ENCODE measurements around the gene EPHA1.
A peak's percentile ranks its signal among the peaks of the same experiment; 100 is the strongest.

Gene EPHA1

DNA sequence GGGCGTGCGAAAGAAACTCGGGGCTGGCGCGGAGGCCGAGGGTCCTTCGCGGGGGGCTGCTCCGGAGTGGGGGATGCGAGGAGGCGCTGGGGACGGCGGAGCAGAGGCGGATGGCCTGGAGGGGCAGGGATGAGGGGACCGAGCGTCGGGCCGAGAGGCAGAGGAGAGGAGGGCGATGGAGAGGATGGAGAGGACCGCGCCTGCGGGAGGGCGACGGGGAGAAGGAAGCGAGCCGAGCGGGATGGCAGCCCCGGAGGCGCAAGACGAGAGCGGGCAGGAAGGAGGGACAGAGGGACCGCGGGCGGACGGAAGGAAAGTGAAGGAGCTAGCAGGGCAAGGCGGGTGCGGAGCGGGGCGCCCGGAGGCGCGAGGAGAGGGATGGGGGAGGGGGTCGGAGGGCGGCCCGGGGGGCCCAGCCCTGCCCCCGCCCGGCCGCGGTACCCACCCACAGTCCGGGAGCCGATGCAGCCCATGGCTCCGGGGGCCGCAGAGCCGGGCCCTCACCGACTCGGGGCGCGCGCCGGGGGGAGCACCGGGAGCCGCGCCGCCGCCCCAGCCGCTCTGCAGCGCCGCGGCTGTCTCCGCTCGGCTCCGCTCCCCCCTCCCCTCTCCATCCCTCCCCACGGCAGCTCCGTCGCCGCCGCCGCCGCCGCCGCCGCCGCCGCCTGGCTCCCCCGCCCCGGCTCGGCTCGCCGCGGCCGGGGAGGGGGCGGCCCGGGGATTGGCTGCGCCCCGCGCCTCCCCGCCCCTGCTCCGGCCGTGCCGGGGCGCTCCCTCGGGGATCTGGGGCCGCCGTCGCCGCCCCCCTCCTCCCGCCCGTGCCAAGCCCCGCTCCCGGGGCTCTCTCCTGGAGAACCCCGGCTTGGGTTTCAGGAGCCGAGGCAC, 46.3 kb downstream of the EPHA1 start, which contains the start of gene FAM131B:
FAM131B (minus strand) TSS at position 583 of the 885 bp plus-strand sequence; CDS start at position 473, 110 bp downstream.
- DNase-seq (ENCODE audit: low read depth, low spot score), result no peak
- TF ChIP-seq, protein P1, sequence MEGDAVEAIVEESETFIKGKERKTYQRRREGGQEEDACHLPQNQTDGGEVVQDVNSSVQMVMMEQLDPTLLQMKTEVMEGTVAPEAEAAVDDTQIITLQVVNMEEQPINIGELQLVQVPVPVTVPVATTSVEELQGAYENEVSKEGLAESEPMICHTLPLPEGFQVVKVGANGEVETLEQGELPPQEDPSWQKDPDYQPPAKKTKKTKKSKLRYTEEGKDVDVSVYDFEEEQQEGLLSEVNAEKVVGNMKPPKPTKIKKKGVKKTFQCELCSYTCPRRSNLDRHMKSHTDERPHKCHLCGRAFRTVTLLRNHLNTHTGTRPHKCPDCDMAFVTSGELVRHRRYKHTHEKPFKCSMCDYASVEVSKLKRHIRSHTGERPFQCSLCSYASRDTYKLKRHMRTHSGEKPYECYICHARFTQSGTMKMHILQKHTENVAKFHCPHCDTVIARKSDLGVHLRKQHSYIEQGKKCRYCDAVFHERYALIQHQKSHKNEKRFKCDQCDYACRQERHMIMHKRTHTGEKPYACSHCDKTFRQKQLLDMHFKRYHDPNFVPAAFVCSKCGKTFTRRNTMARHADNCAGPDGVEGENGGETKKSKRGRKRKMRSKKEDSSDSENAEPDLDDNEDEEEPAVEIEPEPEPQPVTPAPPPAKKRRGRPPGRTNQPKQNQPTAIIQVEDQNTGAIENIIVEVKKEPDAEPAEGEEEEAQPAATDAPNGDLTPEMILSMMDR (IDR thresholded peaks at IDR 0.05; ENCODE audit: low read depth, low read length), result no peak
- H3K4me3 ChIP-seq (ENCODE audit: low read depth, low read length), result peak within 1 kb of the TSS; percentile 53
- in situ Hi-C loops (cut with HindIII; ENCODE audit: low sequenced_read_pairs), result no loop called here

DNA sequence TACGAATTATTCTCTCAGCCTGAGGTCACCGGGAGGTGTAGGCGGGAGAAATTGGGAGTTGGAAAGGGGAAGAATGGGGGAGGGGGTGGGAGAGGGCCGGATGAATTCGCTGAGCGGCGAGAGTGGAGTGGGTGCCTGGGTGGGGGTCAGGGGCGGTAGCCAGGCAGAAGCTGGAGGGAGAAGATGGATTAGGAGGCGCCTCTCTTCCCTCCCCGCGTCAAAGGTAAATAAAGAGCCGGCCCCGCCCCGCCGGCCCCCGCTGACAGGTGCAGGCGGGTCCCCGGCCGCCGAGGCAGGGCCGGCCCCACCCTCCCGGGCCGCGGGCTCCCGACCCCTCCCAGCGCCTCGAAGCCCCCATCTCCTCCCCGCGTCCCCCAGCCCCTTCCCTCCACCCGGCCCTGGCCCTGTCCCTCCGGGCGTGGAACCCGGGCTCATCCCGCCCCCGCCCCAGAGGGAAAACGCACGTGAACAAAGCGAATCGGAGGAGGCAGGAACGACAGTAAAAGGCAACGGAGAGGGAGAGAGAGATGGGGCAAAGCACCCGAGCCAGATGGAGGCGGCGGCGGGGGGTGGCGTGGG, 47.0 kb downstream of the EPHA1 start:
- H3K4me3 ChIP-seq (ENCODE audit: low read depth, low read length), result peak overlapping the region; percentile 53
- no peak for DNase-seq (ENCODE audit: low read depth, low spot score)
- TF ChIP-seq, protein P1 (IDR thresholded peaks at IDR 0.05; ENCODE audit: low read depth, low read length), result no peak
- in situ Hi-C loops (cut with HindIII; ENCODE audit: low sequenced_read_pairs), result no loop called here

DNA sequence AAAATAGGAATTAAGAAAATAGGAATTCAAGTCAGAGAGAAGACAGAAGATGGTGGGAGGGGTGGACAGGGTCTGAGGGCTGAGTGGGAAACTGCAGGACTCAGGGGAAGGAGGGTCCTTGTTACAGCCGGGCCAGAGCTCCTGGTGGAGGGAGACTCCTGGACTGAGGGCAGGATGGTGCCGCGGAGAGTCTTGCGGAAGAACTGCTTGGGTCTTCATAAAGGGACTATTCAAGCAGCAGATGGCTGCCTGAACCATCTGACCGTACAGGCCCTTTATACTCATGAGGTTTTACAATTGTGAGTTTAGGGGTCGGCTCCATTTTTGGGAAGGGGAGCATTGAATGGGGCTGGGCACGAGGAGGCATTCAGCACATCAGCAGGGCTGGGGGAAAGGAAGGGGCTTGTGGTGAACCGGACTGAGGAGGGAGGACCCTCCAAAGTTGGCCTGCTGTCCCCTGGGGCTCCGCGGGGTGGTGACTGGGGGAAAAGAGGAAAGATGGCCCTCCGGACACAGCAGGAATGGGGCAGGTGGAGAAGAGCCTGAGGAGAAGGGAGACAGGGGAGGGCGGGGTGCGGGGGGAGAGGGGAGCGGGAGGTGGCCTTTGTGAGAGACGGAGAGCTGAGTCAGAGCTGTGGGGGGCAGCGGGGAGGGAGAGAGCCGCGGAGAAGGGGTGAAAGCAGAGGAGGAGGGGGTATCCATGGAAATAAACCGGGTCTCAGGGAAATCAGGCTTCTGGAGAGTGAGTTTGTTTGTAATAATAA, 47.7 kb downstream of the EPHA1 start:
- H3K4me3 ChIP-seq (ENCODE audit: low read depth, low read length), result no peak overlapping the region
- TF ChIP-seq, protein P1 (IDR thresholded peaks at IDR 0.05; ENCODE audit: low read depth, low read length), result no peak
- no peak for DNase-seq (ENCODE audit: low read depth, low spot score)
- in situ Hi-C loops (cut with HindIII; ENCODE audit: low sequenced_read_pairs), result no loop called here

DNA sequence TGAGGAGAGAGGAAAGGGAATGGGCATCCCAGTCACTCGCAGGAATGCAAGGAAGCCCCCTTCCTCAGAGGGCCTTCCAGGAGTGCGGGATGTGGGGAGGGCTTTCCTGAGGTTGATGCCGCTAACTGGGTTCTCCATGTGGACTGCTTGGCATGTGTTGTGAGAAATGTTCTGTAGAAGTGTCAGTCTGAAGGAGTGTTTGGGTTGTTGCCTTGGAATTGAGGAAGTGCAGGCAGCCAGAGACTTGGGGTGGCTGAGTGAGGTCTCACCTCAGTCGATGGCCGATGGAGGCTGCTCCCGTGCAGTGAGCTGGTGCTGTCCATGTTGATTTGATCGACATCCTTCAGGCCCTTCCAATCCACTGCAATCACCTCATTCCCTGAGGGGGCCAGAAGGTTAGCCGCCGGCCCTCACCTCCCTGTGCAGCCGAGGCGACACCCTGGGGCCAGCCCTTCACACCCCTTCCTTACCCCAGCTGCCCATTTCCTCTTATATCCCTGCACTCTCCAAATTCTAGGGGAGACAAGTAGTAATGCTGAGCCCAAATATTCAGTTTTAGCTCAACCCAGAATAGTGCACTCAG, 48.8 kb downstream of the EPHA1 start:
- DNase-seq (ENCODE audit: low read depth, low spot score), result no peak
- no peak overlapping the region for H3K4me3 ChIP-seq (ENCODE audit: low read depth, low read length)
- in situ Hi-C loops (cut with HindIII; ENCODE audit: low sequenced_read_pairs), result no loop called here
- TF ChIP-seq, protein P1 (IDR thresholded peaks at IDR 0.05; ENCODE audit: low read depth, low read length), result no peak

DNA sequence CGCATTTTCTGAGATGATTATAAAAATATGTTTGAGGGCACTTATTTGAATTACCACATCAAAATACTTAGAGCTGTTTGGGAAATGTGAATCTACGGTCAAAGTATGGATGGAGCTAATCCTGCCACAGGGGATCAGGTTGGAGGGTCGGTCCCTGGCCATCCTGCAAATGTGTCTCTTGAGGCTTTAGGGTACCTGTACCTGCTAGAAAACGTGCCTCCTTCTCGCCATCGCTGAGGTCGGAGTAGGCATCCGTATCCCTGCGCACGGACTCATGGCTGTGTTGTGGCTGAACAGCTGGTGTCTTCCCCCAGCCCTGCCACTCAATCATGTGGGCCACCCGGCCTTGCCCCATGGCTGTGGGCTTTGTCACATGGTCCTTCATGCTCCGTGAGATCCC, 50.0 kb downstream of the EPHA1 start:
- TF ChIP-seq, protein P1 (IDR thresholded peaks at IDR 0.05; ENCODE audit: low read depth, low read length), result no peak
- in situ Hi-C loops (cut with HindIII; ENCODE audit: low sequenced_read_pairs), result no loop called here
- H3K4me3 ChIP-seq (ENCODE audit: low read depth, low read length), result no peak overlapping the region
- no peak for DNase-seq (ENCODE audit: low read depth, low spot score)

DNA sequence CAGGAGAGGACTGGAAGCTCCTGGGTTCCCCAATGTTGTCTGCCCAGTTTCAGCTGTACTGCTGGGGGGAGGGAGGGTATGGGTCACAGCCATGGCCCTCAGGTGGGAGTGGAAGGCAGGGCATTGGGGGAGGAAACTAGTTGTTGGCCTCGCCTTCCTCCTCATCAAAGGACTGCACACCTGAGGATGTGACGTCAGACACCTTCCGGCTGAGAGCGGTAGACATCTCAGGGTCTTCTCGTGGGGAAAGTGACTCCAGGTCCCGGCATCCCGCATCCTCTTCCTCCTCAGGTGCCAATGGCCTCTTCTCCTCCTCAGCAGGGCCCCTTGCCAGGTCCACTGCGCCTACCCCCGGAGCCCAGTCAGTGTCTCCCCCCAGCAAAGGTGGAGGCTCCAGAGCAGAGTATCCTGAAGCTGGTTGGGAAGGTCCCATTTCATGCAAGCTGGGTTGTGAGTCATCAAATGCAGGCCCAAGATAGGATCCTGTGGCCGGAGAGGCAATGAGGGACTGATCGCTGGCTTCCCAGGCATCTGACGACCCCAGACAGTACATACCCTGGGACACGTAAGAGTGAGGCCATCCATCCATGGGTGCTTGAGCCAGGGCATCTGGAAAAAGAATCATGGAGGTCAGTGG, 52.1 kb downstream of the EPHA1 start:
- no peak for DNase-seq (ENCODE audit: low read depth, low spot score)
- in situ Hi-C loops (cut with HindIII; ENCODE audit: low sequenced_read_pairs), result no loop called here

More for the DNA sequence above, 52.1 kb downstream of the EPHA1 start:
- H3K4me3 ChIP-seq (ENCODE audit: low read depth, low read length), result no peak overlapping the region
- TF ChIP-seq, protein P1 (IDR thresholded peaks at IDR 0.05; ENCODE audit: low read depth, low read length), result no peak
